Endometrial microvascular endothelial cells (primary cell): ENCODE results near the gene BMF. TPM values are rescaled to one million over a fixed set of nuclear protein-coding genes. Genes with fewer than 3 reads are reported as not detected.

Experiments used
- in situ Hi-C: cut with HindIII; loops from 2 replicates; pipeline ENCODE4 v1.10.0; 2017; ENCODE audit warnings: low sequenced_read_pairs, low pct_unique_long_range_greater_than_20kb; ENCODE audit errors: inconsistent ontology term
- total RNA-seq: library from RNA; depleted of rRNA; stranded (reverse); fragments of >200 nt; gene quantifications from one replicate; pipeline ENCODE4 v1.2.3, GENCODE V29; 2015; ENCODE audit errors: inconsistent ontology term

The BMF gene
- total RNA-seq, 1 donor from 2014 or later, result 5.2 TPM

DNA sequence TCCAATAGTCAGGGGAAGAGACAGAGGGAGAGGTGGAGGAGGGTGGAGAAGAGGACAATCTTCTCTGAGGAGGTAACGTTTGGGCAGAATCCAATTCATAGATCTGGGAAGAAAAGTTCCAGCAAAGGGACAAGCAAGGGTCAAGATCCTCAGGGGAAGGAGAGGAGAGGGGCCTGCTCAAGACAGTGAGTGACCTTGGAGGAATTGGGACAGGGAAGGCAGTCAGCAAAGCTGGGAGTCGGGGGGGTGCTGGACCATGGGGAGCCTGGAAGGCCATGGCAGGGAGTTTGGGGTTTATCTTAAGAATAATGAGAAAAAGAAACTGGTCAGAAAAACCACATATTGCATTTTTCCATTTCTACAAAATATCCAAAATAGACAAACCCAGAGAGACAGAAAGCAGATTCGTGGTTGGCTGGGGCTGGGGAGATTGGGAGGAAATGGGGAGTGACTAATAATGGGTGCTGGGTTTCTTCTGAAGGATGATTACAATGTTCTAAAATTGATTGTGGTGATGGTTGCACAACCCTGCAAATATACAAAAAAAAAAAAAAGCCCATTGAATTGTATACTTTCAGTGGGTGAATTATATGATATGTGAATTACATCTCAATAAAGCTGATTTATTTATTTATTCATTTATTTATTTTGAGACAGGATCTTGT is 50.1 kb downstream of the BMF start:
- in situ Hi-C loops, result no loop called here

DNA sequence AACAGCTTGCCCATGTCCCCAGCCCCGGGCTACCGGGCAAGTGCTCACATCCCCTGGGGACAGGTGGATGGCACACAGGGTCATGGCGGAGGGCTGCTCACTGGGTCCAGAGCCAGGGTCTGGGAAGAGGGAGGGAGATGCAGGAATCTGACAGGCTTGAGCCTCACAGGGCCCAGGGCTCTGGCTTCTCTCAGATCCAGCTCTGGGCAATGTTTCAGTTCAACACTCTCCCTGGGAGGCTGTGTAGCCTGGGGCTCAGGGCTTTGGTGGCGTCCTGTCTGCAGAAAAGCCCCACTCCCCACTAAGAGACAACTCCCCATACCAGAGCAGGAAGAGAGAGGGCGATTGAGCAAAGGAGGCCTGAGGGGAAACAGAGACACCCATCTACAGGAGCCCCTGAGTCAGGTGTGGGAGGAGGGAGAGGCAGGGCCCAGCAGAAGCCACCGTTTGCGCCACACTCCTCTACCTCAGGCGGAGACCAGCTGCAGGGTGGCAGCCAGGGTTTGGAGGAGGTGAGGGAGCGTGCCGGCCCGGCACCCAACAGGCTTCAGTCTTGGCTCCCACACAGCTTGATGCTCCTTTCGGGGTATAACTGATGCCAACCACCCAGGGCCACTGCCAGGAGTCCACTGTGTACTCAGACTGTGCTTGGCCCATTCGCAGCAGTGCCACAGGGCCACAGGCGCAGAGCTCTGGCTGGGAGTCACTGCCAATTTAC is 52.9 kb downstream of the BMF start:
- in situ Hi-C loops, result no loop called here

DNA sequence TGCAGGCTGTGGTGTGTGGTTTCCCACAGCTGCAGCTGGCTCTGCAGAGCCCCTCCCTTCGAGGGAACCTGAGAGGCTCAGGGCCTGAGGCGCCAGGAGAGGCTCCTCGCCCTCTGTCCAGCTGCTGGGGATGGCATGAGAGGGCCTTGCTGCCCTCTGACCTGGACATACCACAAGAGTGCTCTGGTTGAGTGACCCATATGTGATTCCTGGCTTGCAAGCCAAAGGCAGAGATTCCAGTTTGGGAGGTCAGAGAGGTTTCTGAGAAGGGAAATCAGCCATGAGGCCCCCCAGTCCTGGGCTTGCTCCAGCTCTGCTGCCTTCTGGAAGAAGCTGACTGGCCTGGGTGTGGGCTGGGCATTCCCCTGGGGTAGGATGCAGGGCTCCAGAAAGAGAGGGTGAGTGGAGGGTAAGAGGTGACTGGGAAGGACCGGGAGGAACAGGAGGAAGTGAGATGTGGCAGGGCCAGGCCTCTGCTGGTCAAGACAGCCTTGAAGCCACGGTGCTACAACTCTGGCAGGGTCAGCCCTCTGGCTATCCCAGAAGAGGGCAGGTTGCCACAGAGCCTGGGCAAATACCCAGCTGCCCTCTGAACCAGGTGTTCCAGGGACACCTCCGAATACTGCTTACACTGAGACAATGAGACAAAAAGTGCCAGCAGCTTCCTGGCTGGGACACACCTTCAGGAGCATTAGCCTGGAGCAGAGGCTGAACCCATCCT is 53.7 kb downstream of the BMF start:
- in situ Hi-C loops, result no loop called here

DNA sequence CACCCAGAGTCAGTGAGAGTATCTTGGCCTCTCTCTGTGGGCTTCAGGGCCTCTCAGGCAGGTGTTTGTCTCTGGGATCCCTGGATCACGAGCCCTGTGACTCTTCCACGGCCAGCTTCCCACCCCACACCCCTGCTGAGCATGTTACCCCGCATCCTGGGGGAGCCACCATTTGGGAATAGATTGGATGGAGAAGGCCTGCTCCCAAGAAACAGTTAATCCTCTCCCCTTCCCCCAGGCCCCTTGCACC is 54.1 kb downstream of the BMF start:
- in situ Hi-C loops, result no loop called here

DNA sequence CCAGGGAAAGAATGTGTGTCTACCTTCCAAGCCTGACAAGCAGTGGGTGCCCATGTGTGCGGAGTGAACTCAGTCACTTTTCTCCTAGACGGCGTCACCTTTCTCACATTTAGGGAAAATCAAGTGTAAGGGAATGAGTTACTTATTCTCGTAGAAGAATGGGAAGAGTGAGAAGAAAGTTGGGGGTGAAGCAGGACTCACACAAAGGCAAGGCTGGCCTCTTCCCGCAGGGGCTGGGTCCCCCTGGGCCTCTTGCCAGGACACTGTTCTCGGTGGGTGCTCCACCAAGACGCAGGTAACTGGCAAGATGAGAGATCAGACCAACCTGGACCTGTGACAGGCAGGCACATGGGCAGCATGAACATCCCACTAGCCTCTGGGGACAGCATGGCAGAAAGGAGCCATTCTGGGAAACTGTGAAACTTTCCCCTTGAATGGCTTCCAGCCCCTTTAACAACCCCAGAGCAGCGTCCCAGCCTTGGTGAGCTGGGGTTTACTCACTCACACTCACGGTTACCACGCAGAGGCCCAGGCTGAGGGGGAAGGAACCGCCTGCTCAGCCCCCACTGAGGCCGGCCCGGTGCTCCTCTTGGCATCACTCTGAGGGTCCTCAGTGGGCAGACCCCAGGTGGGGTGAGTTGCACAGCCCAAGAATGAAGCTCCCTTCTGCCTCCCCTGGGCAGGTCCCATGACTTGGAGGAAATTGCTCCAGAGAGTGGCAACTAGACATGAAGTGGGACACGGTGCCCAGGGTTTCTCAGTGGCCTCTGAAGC is 54.7 kb downstream of the BMF start:
- in situ Hi-C loops, result no loop called here

DNA sequence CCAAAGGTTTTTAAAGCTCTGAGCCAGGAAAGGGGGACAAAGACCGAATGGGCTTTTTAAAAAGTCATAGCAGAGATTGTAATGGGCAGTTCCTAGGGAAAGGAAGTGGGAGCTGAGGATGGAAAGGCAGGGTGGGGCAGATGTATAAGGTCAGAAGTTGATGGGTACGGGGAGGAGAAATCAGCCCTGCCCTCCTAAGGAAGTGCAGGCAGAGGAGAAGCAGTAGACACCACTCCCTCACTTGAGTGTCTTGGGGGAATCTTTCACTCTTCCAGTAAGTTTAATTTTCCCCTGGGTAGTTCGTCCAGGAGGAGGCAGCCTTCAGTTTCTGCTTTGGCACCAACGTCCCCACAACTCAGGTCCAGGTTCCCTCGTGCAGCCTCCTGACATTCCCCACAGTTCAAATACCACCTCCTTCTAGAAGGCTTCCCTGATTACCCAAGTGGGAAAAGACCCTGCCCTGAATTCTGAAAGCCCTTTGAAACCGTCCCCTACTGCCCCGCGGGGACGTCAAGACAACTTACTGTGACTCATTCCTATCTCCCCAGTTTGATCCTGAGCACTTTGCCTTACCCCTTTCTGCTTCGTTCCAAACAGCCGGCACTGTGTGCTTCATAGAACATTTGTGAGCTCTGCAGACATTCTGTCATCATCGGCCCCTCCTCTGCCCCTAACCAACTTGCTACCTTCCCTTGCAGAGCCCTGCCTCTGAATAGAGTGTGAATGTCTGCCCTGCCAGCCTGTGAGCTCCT is 55.4 kb downstream of the BMF start:
- in situ Hi-C loops, result no loop called here

DNA sequence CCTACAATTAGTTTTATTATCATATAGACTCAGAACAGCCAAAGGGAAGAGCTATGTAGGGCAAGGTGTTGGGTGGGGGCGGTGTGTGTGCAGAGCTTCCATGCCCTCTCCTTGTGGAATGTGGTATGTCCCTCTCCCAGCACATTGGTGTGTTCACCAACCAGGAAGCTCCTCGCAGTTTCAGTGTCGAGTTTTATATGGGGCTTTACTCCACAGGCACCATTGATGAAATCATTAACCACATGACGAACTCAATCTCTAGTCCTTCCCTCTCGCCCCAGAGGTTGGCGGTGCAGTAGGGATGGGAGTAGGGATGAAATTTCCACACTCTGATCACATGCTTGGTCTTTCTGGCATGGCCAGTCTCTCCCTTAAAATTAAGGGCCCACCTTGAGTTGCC is 56.1 kb downstream of the BMF start:
- in situ Hi-C loops, result no loop called here

DNA sequence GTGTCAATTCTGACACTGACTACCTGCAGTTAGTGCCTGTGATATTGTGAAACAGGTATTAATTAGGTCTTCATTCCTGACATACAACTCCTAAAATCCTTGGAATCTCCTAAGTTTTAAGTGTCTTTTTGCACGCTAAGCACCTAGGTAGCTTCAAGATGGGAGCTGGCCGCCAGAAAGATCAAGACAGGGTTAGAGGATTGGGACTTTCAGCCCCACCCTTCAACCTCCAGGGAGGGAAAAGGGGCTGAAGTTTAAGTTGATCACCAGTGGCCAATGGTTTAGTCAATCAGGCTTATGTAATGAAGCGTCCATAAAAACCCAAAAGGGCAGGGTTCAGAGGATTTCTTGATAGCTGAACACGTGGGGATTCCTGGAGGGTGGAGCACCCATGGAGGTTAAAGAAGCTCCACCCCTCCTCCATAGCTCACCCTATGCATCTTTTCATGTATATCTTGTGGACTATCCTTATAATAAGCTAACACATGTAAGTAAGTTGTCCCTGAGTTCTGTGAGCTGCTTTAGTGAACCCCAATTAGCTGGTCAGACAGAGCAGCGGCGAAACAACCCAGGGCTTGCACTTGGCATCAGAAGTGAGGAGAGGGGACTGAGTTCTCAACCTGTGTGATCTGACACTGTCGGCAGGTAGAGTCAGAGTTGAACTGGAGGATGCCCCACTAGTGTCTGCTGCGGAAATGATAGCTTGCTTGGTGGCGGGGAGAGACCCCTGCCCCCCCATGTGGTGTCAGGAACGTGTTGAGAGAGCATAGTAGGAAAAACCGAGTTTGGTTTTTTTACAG is 56.9 kb downstream of the BMF start:
- in situ Hi-C loops, result no loop called here

DNA sequence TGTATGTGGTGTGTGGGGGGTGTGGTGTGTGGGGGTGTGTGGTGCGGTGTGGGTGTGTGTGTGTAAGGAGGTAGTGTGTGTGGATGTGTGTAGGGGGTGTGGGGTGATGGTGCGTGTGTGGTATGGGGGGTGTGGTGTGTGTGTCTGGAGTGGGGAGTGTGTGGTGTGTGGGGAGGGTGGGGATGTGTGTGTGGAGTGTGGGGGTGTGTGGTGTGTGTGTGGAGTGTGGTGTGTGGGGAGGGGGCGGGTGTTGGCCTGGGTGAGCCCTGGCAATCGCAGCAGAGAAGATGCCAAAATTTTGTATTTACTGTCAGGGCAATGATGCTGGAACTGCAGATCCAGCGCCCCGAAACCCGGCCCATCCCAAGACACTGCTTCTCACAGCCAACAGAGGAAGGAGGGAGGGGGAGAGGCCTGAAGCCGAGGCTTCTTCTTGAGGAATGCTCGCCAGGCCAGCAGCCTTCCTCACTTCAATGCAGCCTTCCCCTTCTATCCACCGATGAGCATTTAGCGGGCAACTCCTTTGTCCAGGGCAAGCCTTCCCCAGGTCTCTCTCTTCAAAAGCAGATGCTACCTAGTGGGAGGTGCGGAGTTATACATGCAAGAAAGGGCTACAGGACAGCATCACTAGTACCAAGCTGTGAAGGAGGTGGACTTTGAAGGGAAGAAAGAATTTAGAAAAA is 57.8 kb downstream of the BMF start:
- in situ Hi-C loops, result no loop called here

DNA sequence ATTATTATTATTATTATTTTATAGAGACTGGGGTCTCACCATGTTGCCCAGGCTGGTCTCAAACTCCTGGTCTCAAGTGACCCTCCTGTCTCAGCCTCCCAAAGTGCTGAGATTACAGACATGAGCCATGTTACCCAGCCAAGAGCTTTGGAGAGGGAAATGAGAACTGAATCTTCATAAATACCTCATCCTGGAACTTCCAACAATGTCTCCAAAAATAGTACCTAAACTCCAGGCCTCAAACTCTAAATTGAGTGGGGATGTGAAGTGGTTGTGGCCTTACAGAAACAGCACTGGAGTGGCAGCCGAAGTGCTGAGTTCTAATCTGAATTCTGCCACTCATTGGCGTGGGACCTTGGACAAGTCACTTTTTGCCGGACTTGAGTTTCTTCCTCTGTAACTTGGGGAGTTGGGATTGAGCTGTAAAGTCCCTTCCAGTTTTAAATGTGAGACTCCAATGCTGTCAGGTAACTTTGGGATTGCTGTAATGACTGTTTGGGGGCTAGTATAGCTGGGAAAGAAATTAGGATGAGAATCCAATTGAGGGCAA is 59.7 kb downstream of the BMF start:
- in situ Hi-C loops, result loop anchor here (25.0 kb wide), 1 partner anchor 163 kb away; no protein-coding TSS in a partner anchor

DNA sequence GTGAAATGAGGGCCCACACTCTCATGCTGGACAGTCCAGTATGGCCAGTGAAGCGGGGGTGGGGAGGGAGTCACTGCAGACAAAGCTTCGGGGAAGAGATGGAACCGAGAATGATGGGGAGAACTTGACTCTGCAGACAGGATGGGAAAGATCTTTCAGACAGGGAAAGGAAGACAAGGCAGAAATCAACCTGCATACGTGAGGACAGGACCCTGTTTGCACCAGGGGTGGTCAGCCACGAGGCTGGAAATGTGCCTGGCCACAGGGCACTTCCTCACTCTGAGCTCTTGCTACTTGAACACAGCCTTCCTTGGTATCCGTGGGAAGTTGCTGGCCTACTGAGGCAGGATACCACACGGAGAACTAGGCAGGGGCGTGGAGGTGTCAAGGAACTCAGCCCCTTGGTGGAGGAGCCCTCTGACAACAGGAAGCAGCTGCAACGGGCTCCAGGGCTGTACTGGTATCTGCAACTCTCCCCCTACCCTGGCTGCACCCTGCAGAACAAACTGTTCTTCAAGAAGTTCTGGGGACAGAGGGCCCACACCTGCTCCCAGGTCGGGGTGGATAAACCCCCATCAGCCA is 60.4 kb downstream of the BMF start:
- in situ Hi-C loops, result loop anchor here (25.0 kb wide), 1 partner anchor 164 kb away; no protein-coding TSS in a partner anchor

DNA sequence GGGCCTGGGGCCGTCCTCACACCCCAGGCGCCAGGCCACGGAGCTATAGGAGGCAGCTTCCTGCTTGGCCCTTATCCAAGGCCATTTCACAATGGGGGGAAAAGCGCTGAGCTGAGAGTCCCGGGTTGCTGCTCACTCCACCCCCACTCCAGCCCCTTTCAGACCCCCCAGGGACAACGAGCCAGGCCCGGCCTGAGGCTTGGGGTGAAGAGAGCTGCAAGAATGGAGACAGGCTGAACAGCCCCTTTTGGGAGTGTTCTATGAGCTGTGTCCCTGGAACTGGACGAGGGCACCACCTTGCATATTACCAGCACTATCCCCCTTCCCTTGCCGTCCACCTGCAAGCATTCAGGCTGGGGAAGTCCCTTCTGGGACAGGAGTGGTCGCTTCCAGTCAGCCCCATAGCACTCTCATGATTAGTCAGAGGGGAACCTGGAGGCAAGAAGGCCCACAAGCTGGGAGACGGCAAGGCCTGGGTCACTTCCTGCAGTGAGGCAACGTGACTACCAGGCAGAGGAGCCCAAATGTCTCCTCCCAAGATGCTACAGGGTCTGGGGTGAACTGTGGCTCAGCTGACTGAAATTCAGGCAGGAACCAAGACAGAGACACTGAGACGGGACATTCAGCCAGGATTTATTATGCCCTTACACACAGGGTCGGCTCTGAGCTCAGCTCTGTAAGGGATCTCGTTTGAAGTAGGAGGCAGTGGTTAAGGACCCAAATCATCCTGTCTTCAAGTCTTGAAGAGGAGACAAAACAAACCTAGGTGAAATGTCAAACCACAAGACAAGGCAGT is 61.1 kb downstream of the BMF start:
- in situ Hi-C loops, result loop anchor here (25.0 kb wide), 1 partner anchor 165 kb away; no protein-coding TSS in a partner anchor

DNA sequence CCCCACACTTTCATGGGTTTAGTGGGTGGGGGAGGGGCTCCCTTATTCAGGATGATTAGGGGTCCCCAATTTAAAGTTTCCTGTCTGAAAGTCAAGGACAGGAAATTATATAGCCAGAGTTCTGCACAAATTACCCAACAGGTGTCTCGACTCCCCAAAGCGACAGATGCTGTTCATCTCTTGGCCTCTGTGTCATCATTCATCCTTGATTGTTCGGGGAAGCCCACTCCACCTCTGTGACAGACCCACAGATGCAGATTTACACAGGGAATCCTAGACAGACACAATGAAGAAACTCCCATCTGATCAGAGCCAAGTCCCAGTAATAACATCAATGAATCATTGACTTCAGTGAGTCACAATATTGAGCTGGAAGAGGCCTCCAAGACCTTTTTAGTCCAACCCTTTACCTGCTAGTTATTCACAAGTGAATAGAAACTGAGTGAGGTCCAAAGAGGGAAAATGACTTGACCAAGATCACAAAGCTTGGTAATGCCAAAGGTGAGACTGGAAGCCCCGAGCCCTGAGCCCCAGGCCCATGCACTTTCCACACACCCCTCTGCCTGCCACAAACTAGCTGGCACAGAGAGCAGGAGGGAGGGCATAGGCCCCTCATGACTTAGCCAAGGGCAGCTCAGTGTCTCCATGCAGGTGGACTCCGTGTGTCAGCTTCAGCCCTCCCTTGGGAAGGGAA is 61.8 kb downstream of the BMF start:
- in situ Hi-C loops, result loop anchor here (25.0 kb wide), 1 partner anchor 165 kb away; no protein-coding TSS in a partner anchor

DNA sequence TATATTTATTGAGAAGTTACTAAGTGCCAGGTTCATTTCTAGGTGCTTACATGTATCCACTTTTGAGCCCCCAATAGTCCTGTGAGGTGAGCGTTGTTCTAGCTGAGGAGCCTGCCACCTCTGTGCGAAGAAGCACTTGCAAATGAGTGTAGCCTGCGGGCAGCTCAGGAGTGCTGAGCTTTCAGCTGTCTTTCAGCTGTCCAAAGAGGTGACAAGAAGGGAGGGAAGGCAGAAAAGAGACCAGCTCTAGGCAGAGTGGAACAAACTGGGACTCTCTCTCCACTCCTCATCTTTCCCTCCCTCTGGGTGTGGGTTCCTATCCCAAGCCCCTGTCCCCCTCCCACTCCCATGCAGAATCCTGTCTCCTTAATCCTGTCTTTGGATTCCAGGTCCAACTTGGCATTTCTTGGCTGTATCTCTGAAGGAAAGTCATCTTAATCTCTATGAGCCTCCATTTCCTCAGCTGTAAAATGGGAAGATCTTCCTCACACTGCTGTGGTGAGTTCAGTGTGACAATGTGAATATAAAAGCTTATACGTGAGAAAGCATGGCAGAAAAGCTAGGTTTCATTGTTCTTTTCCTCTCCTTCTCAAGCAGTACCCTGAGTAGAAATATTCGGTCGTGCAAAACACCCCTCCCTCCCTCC is 63.0 kb downstream of the BMF start:
- in situ Hi-C loops, result loop anchor here (25.0 kb wide), 1 partner anchor 167 kb away; no protein-coding TSS in a partner anchor
